ENCODE measurements around the gene ILDR2.

Gene ILDR2

DNA sequence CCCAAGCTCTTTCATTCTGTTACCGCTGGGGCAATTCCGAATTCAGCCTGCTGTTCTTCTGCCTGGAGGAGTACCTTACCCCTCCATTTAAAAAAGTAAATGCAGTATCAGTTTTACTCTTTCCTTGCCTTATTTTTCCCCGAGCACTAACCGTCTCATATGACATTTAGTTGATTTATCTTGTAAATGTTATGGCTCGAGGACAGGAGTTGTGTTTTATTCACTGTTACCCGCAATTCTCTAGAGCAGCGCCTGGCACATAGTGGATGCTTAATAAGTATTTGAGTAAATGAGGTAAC lies 98.9 kb downstream of the ILDR2 start:
- no peaks in the 10 kb centered on the region for H3K9me3 ChIP-seq (ENCODE audit: control insufficient read depth, low read length)
- no peaks in the 10 kb centered on the region for H3K4me1 ChIP-seq
- H3K36me3 ChIP-seq (ENCODE audit: control insufficient read depth, insufficient read depth, low read length), result no peaks in the 10 kb centered on the region
- no peaks in the 10 kb centered on the region for H3K27me3 ChIP-seq (ENCODE audit: control insufficient read depth, insufficient read depth, low read length)
- H3K4me2 ChIP-seq (ENCODE audit: low read length), result peak overlapping the region; percentile 50
- H2AFZ ChIP-seq, result peak overlapping the region; percentile 48
- peak overlapping the region; percentile 87 for H3K4me3 ChIP-seq (ENCODE audit: low read depth, low read length)
- H3K9ac ChIP-seq, result no peak overlapping the region
- H3K79me2 ChIP-seq, result peaks cover 5% of the 10 kb centered on the region
- no peak overlapping the region for H3K27ac ChIP-seq
- TF ChIP-seq, protein P1, sequence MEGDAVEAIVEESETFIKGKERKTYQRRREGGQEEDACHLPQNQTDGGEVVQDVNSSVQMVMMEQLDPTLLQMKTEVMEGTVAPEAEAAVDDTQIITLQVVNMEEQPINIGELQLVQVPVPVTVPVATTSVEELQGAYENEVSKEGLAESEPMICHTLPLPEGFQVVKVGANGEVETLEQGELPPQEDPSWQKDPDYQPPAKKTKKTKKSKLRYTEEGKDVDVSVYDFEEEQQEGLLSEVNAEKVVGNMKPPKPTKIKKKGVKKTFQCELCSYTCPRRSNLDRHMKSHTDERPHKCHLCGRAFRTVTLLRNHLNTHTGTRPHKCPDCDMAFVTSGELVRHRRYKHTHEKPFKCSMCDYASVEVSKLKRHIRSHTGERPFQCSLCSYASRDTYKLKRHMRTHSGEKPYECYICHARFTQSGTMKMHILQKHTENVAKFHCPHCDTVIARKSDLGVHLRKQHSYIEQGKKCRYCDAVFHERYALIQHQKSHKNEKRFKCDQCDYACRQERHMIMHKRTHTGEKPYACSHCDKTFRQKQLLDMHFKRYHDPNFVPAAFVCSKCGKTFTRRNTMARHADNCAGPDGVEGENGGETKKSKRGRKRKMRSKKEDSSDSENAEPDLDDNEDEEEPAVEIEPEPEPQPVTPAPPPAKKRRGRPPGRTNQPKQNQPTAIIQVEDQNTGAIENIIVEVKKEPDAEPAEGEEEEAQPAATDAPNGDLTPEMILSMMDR (IDR thresholded peaks at IDR 0.05), result peak; percentile 24

DNA sequence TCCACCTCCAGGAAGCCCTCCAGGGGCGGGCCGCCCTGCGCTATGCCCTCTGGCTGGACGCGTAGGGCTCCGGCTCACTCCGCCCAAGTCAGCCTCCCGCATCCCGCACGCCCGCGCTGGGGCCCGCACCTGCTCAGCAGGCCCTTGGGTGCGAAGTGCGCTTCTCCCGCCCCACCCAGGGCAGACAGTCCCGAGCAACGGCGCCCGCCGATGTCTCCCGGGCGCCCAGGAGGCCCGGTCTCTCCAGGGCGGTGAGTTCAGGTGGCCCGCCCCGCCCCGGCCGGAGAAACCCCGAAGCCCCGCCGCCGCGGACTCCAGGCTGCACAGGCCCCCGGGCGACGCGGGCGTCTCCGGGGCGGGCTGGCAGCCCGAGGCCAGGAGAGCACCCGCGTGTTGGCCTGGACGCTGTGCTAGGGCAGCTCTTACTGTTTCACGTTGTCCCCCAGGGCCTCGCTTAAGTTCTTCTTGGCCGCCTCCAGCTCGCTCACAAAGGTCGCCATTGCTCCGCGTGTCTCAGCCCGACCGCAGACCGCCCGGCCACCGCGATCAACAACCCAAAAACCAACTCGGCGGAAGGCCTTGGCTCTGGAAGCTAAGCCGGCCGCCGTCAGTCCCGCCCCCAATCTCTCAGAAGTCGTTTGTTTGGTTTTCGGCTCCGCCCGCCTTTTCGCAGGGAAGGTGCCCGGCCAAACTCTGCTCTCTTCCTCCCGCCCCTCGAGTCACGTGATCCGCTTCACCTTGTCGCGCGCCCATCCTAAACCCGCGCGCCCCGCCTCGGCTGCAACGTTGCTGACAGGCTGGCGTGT lies 99.4 kb downstream of the ILDR2 start, which contains the start of gene TADA1:
TSS of gene TADA1 (minus strand) at position 531 of the 806 bp plus-strand sequence. CDS start at position 500, 31 bp downstream.
- peaks cover 5% of the 10 kb centered on the region for H3K79me2 ChIP-seq
- TF ChIP-seq, protein P1 (IDR thresholded peaks at IDR 0.05), result no peak
- H3K27me3 ChIP-seq (ENCODE audit: control insufficient read depth, insufficient read depth, low read length), result no peaks in the 10 kb centered on the region
- peak within 1 kb of the TSS; percentile 76 for H3K9ac ChIP-seq
- no peaks in the 10 kb centered on the region for H3K36me3 ChIP-seq (ENCODE audit: control insufficient read depth, insufficient read depth, low read length)
- H3K4me2 ChIP-seq (ENCODE audit: low read length), result peak within 1 kb of the TSS; percentile 68
- peak within 1 kb of the TSS; percentile 89 for H2AFZ ChIP-seq
- peak within 1 kb of the TSS; percentile 89 for H3K27ac ChIP-seq
- no peaks in the 10 kb centered on the region for H3K4me1 ChIP-seq
- H3K4me3 ChIP-seq (ENCODE audit: low read depth, low read length), result peak within 1 kb of the TSS; percentile 87
- H3K9me3 ChIP-seq (ENCODE audit: control insufficient read depth, low read length), result no peaks in the 10 kb centered on the region

DNA sequence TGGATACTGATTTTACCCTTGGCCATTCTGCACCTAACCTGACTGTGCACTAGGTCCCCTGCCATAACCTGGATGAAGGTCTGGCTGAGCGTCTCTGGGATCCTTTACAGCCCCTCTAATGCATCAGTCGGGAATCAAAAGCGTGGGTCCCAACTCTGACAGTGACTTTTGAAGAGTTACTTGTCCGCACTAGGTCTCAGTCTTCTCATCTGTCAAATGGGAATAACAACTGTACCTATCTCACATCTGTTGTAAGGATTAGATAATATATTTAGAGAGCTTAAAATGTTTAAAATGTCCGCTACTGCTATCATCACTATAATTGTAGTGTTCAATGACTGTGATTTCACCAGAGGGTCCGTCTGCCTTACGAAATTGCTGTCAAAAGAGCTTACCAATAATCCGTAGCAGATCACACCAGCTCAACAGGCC lies 100.0 kb downstream of the ILDR2 start:
- H3K36me3 ChIP-seq (ENCODE audit: control insufficient read depth, insufficient read depth, low read length), result no peaks in the 10 kb centered on the region
- peak overlapping the region; percentile 68 for H3K4me2 ChIP-seq (ENCODE audit: low read length)
- peak overlapping the region; percentile 89 for H3K27ac ChIP-seq
- peak overlapping the region; percentile 87 for H3K4me3 ChIP-seq (ENCODE audit: low read depth, low read length)
- H3K27me3 ChIP-seq (ENCODE audit: control insufficient read depth, insufficient read depth, low read length), result no peaks in the 10 kb centered on the region
- H3K9ac ChIP-seq, result no peak overlapping the region
- no peaks in the 10 kb centered on the region for H3K9me3 ChIP-seq (ENCODE audit: control insufficient read depth, low read length)
- H3K4me1 ChIP-seq, result no peaks in the 10 kb centered on the region
- TF ChIP-seq, protein P1 (IDR thresholded peaks at IDR 0.05), result no peak
- H3K79me2 ChIP-seq, result peaks cover 5% of the 10 kb centered on the region
- H2AFZ ChIP-seq, result peak overlapping the region; percentile 89

DNA sequence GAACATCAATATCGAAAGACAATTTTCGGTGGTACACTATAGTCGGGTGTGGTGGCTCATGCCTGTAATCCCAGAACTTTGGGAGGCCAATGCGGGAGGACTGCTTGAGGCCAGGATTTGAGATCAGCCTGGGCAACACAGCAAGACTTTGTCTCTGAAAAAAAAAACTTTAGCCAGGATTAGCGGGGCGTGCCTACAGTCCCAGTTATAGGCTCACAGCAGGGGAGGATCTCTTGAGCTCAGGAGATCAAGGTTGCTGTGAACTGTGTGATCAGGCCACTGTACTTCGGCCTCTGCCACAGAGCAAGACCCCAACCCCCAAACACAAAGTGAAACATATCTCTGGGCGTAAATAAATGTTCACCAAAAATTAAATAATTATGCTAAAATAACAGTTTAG lies 100.9 kb downstream of the ILDR2 start:
- Histone ChIP-seq H3K79me2 (peaks cover 5% of the 10 kb centered on the region), H3K27me3 (ENCODE audit: control insufficient read depth, insufficient read depth, low read length) (no peaks in the 10 kb centered on the region)

More for the DNA sequence above, 100.9 kb downstream of the ILDR2 start:
- TF ChIP-seq, protein P1 (IDR thresholded peaks at IDR 0.05), result no peak
- Histone ChIP-seq H3K4me1 (no peaks in the 10 kb centered on the region), H3K9me3 (ENCODE audit: control insufficient read depth, low read length) (no peaks in the 10 kb centered on the region), H3K36me3 (ENCODE audit: control insufficient read depth, insufficient read depth, low read length) (no peaks in the 10 kb centered on the region), H3K4me2 (ENCODE audit: low read length) (no peak overlapping the region), H2AFZ (no peak overlapping the region), H3K9ac (no peak overlapping the region), H3K4me3 (ENCODE audit: low read depth, low read length) (no peak overlapping the region), H3K27ac (no peak overlapping the region)
